ENCODE measurements around the gene PLSCR4. TPM values are rescaled to one million over a fixed set of nuclear protein-coding genes. Genes with fewer than 3 reads are reported as not detected.

The PLSCR4 gene
- total RNA-seq, 1 donor from 2014 or later: 16.2 TPM

DNA sequence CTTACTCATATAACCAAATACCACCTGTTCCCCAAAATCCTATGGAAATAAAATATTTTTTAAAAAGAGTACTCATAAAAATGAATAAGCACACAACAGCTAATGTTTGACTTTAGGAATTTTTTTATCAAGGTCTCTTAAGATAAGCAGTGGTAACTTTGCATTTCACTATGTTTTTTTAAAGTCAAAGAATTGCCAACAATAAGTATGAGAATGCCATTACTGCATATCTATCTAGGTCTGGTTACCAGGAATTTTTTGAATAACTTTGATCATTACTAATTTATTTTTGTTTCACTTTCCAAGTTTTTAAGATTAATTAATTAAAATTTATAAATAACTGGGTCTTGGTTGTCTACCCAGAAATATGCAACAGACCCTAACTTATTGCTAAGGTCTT lies 41.5 kb downstream of the PLSCR4 start:
- DNase-seq (no peak), ATAC-seq (ENCODE audit: poor library complexity) (no peak)
- intact Hi-C loops (cut with DNase I): no loop called here

DNA sequence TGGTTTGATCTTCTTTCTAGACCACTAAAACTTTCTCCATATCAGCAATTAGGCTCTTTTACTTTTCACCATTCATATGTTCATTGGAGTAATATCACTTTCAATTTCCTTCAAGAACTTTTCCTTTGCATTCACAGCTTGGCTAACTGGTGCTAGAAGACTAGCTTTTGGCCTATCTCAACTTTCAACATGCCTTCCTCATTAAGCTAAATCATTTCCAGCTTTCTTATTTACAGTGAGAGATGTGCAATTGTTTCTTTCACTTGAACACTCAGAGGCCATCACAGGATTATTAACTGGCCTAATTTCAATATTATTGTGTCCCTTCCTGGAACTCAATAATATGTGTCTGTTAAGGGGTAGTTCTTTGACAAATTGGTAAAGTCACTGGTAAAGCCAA lies 47.1 kb downstream of the PLSCR4 start:
- intact Hi-C loops (cut with DNase I): no loop called here
- DNase-seq (no peak), ATAC-seq (ENCODE audit: poor library complexity) (no peak)

DNA sequence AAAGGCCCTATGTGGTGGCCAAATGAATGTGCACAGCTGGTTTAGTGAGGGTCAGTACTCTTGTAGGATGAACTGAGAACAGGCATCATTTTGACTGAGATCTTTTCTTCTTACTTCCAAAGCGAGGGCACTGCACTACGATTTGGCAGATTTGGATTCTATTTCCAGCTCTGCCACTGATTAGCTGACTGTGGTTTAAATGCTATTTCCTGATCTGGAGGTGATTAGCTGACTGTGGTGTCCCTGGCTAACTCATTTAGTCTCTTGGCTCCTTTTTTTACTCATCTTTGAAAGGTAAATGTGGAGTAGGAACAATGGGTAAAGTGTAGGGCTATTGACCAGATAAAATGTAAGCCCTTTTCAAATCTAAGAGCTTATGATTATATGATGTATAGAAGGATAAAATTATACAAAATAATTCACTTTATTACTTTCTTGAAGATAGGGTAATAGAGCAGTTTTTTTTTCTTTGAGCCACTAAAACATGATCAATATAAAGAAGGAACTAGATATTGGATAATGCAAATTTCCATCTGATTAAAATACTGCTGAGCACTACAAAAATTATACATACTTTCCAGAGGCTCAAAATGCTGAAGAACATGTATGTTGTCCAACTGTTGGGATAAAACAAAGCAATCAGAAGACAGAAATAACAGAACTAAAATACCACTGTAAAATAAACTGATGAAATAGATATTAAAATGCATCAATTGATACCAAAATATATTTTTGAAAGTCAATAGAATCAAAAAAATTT lies 50.3 kb downstream of the PLSCR4 start:
- DNase-seq (no peak), ATAC-seq (ENCODE audit: poor library complexity) (no peak)
- intact Hi-C loops (cut with DNase I): no loop called here

DNA sequence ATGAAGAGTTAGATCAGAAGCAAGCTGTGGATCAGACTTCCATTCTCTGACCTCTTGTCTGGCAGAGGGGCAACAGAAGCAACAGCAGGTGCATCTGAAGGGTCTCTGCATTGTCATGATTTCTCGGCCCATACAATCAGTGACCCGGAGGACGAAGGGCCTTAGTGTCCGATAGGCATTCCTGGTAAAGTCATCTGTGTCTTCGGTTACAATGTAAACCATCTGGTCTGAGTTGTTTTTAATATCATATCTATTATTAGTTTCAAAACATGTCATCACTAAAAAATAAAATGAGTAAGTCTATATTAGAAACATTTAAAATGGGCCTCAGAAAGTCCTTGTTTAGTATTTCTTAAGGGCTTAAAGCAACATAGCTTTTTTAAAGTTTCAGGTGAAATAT lies 51.1 kb downstream of the PLSCR4 start:
- ATAC-seq (ENCODE audit: poor library complexity) (no peak), DNase-seq (no peak)
- intact Hi-C loops (cut with DNase I): no loop called here

DNA sequence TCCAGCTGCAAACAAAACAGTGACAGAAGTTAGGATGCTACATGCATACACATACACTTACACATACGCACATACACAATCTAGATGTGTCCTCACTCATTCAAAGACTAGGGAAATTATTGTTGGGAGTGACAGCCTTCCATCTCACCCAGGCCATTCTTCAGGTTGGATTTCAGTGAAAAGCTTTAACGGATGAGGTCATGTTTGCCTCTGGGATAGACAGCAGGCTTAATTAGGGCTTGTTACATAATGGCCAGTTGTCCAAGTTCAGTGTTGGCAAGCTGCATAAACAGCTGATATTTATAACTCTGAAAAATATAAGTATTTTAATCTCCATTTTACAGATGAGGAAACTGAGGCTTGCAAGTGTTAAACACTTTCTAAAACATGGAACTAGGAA lies 54.1 kb downstream of the PLSCR4 start:
- intact Hi-C loops (cut with DNase I): no loop called here
- ATAC-seq (ENCODE audit: poor library complexity) (no peak), DNase-seq (no peak)

DNA sequence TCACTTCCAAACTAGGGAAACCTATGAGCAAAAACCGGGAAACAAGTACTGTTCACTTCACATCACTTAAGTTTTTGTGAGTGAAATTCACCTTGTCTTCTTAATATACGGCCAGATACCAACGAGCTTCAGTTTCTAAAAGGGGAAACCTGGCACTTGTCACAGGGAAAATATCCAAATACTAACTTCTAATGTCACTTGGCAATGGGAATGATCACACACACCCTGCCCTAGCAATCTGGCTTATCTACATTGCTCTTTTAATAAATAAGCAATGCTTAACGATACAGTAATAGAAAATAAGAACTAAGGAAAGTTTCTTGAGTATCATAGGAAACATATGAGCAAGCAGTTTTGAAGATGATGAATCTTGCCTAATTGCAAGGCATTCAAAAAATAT lies 55.3 kb downstream of the PLSCR4 start:
- DNase-seq (no peak), ATAC-seq (ENCODE audit: poor library complexity) (peak; percentile 83)
- intact Hi-C loops (cut with DNase I): no loop called here

DNA sequence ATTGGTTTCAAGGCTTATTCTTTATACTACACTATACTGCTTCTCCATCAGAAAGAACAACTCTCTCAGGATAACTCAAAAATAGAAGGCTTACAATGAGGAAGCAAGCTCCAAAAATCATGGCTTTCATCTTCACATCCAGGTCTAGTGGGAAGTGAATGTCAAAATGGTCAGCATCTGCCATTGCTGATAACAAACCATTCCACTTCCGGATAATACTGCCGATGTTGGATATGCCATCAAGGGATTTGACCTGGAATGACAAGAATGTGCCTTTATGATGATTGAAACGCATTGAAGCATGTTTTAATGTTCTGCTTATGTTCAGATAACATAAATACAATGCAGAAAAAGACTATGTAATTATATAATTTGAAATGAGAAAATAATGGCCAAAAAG lies 55.9 kb downstream of the PLSCR4 start:
- ATAC-seq (ENCODE audit: poor library complexity) (no peak), DNase-seq (no peak)
- intact Hi-C loops (cut with DNase I): no loop called here

DNA sequence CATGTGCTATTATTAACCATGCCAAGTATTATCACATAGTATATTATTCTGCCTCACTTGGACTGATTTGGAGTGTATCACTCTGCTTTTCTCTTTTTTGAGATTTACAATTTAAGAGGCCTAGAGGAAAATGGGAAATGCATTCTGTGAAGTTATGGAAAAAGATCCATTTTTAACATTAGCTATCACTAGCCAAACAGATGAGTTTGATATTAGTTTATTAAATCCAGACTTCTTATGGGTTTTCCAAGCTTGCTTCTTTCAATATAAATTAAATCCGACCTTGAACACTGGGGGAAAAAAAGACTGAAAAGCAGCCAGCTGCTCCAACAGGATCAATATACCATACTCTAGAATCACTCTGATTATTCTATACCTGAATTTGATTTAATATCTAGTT lies 59.9 kb downstream of the PLSCR4 start:
- ATAC-seq (ENCODE audit: poor library complexity): no peak
- intact Hi-C loops (cut with DNase I): no loop called here
- no peak for DNase-seq

DNA sequence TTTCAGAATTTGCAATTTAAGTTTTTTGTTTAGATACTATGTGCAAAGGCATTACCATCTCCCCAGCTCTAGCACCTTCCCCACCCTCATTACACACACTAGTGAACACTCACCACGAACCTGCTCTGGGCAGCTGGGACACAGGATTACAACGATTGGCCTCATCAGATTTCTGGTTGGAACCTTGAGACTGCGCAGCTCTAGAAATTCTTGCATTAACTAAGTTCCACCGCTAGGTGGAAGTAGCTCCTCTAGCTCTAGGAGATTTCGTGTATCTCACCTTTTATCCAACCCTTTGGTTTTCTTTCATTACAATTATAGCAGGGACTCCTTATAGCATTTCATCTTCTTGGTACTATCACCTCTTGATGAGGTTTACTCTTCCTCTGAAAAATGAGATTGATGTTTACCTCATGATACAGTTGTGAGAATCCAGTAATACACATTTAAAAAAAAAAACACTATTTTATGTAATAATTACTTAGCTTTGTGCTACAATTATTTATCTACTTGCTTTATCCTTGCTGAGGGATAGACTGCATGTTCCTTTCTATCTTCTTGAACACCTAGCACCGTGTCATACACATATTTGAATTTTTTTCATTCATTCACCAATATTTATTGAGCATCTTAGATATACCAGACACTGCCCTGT lies 61.3 kb downstream of the PLSCR4 start:
- peak; percentile 87 for ATAC-seq (ENCODE audit: poor library complexity)
- DNase-seq: no peak
- intact Hi-C loops (cut with DNase I): loop anchor here (5.0 kb wide), 1 partner anchor 122 kb away; no protein-coding TSS in a partner anchor

DNA sequence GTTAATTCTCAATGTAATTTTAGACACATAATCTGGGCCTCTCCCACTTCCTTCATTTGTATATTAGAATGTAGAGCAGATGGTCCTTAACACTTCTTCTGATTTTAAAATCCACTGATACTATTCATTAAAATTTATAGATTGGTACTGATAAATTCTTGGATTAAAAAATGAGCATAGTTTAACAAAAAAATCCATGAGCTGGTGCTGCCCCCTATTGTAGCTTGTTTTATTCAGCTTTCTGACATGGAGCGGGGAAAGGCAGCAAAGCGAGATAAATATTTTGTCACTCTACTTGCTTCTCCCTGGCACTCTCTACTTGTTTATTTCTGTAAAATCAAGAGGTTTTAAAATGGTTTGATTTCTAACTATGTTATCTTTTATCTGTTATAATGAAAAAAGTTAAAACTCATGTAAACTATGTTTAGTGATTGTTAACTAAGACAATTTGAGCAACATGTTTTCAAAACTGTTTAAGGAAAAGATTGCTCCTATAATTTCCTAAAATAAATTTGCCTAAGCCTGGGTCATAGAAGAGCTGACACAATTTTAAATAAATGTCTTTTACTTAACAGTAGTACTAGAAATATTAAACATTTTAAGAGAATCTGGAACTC lies 63.5 kb downstream of the PLSCR4 start:
- ATAC-seq (ENCODE audit: poor library complexity): peak; percentile 69
- intact Hi-C loops (cut with DNase I): loop anchor here (5.0 kb wide), 1 partner anchor 120 kb away; no protein-coding TSS in a partner anchor
- no peak for DNase-seq

DNA sequence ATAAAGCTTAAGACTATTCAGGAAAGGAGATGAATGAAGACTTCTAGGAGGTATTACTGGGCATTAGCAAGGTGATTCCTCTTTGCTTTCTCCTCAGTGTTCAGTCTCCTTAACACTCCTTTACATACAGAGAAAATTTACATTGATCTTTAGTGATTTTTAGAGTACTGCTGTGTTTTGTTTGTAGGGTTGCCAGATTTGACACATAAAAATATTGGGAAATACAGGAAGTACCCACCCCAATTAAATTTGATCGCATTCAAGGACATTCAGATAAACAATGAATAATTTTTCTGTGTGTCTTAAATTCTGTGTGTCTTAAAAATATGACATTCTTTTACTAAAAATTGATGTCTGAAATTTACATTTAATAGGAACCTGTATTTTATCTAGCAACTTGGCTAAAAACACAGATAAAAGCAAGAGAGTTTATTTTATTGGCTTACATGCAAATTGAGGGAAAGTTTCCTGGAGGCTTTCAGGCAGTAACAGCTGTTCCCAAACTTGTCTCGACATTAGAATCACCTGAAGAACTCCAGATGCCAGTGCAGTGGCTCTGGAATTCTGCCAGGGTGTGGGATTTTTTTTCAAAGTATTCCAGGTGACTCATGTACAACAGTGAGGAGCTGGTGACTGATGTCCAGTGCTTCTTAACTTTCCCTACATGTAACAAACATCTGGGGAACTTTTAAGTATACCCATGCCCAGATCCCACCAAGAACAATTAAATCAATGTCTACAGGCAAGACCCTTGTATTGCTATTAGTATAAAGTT lies 66.5 kb downstream of the PLSCR4 start:
- DNase-seq (no peak), ATAC-seq (ENCODE audit: poor library complexity) (no peak)
- intact Hi-C loops (cut with DNase I): loop anchor here (5.0 kb wide), 1 partner anchor 117 kb away; no protein-coding TSS in a partner anchor

DNA sequence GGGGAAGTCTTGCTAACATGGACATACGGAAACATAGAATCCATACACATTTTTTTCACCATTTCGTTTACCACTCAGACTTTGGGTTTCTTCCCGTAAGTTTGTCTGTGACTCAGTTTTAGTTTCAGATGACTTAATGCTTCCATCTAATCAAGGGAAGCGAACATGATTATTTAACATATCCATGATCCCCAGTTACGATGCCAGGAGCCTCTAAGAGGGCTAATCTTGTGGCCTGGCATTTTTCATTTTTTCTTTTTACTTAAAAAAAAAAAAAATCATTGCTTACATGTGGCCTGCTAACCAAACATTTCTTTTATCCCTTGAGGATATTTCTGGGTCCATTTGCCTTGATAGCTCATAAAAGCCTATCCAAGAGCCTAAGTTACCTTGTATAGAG lies 69.7 kb downstream of the PLSCR4 start:
- intact Hi-C loops (cut with DNase I): no loop called here
- DNase-seq: no peak
- no peak for ATAC-seq (ENCODE audit: poor library complexity)

DNA sequence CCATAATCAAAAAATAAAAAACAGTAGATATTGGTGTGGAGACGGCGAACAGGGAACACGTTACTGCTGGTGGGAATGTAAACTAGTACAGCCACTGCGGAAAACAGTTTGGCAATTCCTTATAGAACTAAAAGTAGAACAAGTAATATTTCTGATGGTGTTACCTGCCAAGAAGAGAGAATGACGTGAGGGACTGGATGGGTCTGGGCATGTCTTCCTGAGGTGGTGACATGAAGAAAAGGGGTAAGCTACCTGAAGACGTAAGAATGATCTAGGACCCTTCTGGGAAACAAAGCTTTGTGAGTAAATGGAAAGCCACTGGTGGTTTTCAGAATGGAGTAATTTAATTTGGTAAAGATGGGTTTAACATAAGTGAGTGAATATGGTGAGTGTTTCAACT lies 70.5 kb downstream of the PLSCR4 start:
- intact Hi-C loops (cut with DNase I): no loop called here
- DNase-seq (no peak), ATAC-seq (ENCODE audit: poor library complexity) (no peak)

DNA sequence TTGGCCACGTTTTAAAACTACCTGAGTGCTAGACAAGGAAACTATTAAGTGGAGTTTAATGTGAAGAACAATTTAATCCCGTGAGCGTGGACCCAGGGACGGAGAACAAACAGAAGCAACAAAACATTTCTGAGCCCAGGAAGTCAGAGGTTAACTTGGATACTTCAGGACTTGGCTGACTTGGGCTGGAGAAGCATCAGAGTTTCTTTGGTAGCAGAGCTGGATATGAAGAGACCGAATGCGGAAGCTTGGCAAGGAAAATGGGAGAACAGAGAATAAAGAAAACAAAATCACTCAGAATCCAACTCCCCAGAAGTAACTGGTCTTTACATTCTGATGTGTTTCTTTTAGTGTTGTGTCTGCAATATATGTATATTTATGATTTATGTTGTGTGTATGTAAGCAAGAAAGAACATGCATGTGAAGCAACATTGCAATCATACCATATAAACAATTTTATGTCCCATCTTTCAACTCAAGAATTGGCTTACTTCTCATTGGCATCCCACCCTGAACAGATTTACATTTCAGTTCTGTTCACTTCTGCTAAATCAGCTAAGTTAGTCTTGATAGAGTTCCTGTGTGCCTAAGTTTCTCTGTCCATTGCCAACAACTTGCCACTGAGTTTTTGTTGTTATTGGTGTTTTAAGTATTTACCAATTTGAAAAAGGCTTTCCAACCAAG lies 72.8 kb downstream of the PLSCR4 start:
- intact Hi-C loops (cut with DNase I): no loop called here
- DNase-seq (no peak), ATAC-seq (ENCODE audit: poor library complexity) (peak; percentile 57)

DNA sequence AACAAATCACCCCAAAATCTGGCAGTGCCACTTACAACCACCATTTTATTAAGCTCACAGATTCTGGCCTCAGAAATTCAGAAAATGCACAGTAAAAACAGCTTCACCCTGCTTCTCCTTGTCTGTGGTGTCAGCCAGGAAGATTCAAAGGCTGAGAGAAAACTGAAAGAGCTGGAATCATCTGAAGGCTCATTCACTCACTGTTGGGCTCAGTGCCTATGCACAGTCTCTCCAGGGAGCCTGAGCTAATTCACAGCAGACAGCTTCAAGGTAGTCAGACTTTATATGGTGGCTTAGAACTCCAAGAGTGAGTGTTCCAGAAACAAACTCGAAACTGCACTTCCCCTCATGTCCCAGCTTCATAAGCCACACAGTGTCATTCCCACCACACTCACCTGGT lies 73.4 kb downstream of the PLSCR4 start:
- ATAC-seq (ENCODE audit: poor library complexity) (peak; percentile 64), DNase-seq (peak; percentile 64)
- intact Hi-C loops (cut with DNase I): no loop called here

DNA sequence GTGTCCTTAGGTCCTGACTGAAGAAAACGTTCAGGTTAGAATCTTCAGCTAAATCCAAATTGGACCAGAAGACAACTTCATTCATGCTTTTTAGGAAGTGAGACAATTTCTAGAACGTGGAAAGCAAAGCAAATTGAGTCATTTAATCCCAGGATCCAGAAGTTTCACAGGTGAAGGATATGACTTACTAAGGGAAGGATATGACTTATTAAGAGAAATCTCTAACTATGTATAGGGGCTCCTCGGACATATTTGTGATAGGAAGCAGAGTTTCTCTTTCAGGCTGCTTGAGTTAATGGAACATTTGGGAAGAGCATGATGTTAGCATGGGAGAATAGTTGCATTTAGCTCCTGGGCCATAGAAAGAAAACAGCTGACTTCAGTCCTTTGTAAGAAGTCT lies 73.8 kb downstream of the PLSCR4 start:
- DNase-seq (no peak), ATAC-seq (ENCODE audit: poor library complexity) (no peak)
- intact Hi-C loops (cut with DNase I): no loop called here

DNA sequence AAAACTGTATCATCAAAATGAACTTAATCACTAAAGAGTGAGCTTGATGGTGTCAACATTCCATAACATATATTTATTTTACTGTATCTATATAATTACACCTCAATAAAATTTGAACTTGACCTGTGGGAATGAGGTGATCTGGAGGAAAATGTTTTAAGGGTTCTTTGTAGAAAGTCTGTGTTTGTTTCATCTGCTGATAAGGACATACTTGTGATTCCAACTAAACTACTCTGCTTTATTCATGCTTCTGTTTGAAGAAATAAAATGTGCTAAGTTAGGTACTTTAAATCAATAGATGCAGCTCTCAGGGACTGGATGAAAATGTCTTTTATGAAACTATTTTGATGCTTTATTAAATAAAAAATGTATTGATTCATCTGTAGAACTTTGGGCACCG lies 78.3 kb downstream of the PLSCR4 start:
- intact Hi-C loops (cut with DNase I): no loop called here
- DNase-seq: no peak
- no peak for ATAC-seq (ENCODE audit: poor library complexity)

DNA sequence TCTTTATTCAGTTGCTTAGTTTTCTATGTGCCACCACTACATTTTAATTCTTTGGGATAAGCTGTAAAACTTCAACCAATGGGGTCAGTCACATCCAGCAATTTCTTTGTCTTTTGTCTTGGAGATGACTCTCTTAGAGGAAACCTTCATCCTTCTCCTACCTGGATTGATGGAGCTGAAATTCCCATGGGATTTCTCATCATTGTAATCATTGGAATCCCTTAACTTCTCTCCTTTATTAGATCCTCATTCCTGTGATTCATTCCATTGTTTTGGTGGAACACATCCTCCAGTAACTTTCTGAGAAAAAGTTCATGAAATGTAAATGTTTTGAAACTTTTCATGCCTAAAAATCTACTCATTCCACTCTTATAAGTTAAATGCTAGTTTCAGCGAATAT lies 80.3 kb downstream of the PLSCR4 start:
- ATAC-seq (ENCODE audit: poor library complexity) (no peak), DNase-seq (no peak)
- intact Hi-C loops (cut with DNase I): no loop called here

DNA sequence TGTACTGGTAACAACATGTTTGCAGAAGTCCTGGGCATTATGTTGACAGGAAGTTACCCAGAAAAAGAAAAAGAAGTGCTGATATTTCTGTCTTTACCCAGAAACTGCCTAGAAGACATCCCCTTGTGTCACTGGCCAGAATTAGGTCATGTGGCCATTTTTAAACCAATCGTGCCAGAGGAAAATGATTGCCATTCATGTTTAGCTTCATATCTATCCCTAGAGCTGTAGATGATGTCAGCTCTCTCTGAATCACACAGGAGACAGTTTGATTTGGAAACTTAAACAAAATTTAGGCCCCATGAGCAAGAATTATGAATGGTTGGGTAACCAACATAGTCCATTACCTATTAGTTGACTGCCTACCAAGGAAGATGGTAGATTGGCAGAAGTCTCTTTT lies 81.0 kb downstream of the PLSCR4 start:
- intact Hi-C loops (cut with DNase I): loop anchor here (10.0 kb wide), 1 partner anchor 95 kb away; no protein-coding TSS in a partner anchor
- no peak for DNase-seq

More for the DNA sequence above, 81.0 kb downstream of the PLSCR4 start:
- ATAC-seq (ENCODE audit: poor library complexity): no peak
